ENCODE data around the gene CD3G. TPM values are rescaled to one million over a fixed set of nuclear protein-coding genes. Genes with fewer than 3 reads are reported as not detected.

The CD3G gene
- total and polyA plus RNA-seq, 2 of the 4 experiments (the other 2 are of a cell fraction) = not detected

DNA sequence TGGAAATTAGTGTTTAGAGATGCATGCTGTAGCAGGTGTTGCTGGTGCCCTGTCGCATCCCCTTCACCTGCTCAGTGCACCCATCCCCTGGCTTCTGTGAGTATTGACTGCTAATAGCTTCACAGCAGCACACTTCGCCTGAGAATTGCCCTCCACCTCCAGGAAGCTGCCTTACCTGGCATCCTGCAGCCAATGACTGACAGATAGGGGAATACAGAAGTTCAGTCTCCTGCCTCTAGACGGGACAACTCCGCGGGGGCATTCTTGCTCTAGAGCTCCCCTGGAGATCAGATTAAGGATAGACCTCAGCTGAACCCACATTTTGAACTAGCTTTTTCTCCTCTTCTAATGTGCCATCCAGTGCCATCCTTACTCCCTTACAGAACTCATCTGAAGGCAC lies 48.9 kb upstream of the CD3G start:
- H3K27me3 ChIP-seq (ENCODE audit: control insufficient read depth, insufficient read depth, low read length) = no peaks in the 10 kb centered on the region; the same call in 1 of the 2 replicates
- H2AK9ac ChIP-seq (replicated peaks; ENCODE audit: low read depth, low read length, poor library complexity) = no peak overlapping the region
- H3K4me3 ChIP-seq (ENCODE audit: insufficient read depth, low read depth, low read length) = no peak overlapping the region
- intact Hi-C loops (cut with micrococcal nuclease) = no loop called here
- H4K8ac ChIP-seq (ENCODE audit: low read depth in 2 of 2, low read length in 2 of 2) = no peak overlapping the region
- BruUV-seq (replicated peaks) = no TSS peak
- no peak overlapping the region for H3K23ac ChIP-seq (ENCODE audit: low read depth, low read length)
- no peak overlapping the region for H2AFZ ChIP-seq (replicated peaks; ENCODE audit: low read length, poor library complexity)
- H3K9me1 ChIP-seq (ENCODE audit: insufficient read depth, low read length) = no peaks in the 10 kb centered on the region
- no peaks in the 10 kb centered on the region for H4K20me1 ChIP-seq (ENCODE audit: insufficient read depth, low read length)
- H2BK15ac ChIP-seq (ENCODE audit: low read depth, low read length) = no peak overlapping the region
- in situ Hi-C loops (cut with MboI; ENCODE audit: low sequenced_read_pairs) = no loop called here
- H3K9me3 ChIP-seq (ENCODE audit: control insufficient read depth, insufficient read depth, low read length) = no peaks in the 10 kb centered on the region
- H3K36me3 ChIP-seq (ENCODE audit: control insufficient read depth, insufficient read depth, low read length) = no peaks in the 10 kb centered on the region
- no peak overlapping the region for H3K18ac ChIP-seq (ENCODE audit: low read depth, low read length)
- H2BK120ac ChIP-seq (ENCODE audit: low read depth, low read length) = no peak overlapping the region
- H3K27ac ChIP-seq (ENCODE audit: insufficient read depth, low read length) = no peak overlapping the region
- no peak overlapping the region for H3K14ac ChIP-seq (replicated peaks; ENCODE audit: low read depth, low read length)
- no peak overlapping the region for H3K9ac ChIP-seq (ENCODE audit: low read depth, low read length)
- no peak for TF ChIP-seq MAFK (IDR thresholded peaks at IDR 0.05; ENCODE audit: low read depth, low read length)
- TF ChIP-seq, protein P1, sequence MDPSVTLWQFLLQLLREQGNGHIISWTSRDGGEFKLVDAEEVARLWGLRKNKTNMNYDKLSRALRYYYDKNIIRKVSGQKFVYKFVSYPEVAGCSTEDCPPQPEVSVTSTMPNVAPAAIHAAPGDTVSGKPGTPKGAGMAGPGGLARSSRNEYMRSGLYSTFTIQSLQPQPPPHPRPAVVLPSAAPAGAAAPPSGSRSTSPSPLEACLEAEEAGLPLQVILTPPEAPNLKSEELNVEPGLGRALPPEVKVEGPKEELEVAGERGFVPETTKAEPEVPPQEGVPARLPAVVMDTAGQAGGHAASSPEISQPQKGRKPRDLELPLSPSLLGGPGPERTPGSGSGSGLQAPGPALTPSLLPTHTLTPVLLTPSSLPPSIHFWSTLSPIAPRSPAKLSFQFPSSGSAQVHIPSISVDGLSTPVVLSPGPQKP (IDR thresholded peaks at IDR 0.05; ENCODE audit: borderline replicate concordance, low read depth, low read length) = no peak
- no peak for TF ChIP-seq MXI1 (IDR thresholded peaks at IDR 0.05; ENCODE audit: borderline replicate concordance, low read depth, low read length)
- no peak for TF ChIP-seq MAZ (IDR thresholded peaks at IDR 0.05; ENCODE audit: borderline replicate concordance, low read depth, low read length)
- TF ChIP-seq POLR2A (IDR thresholded peaks at IDR 0.05; ENCODE audit: low read depth, low read length) = no peak
- TF ChIP-seq CHD1 (IDR thresholded peaks at IDR 0.05; ENCODE audit: low read depth, low read length) = no peak
- TF ChIP-seq CEBPB (IDR thresholded peaks at IDR 0.05; ENCODE audit: low read depth, low read length) = no peak
- TF ChIP-seq RCOR1 (IDR thresholded peaks at IDR 0.05; ENCODE audit: insufficient replicate concordance, low read length) = no peak
- no peak overlapping the region for H2BK5ac ChIP-seq (ENCODE audit: low read depth, low read length, poor library complexity, severe bottlenecking)
- H3K79me1 ChIP-seq (ENCODE audit: low read depth in 1 of 2, low read length in 2 of 2) = no peaks in the 10 kb centered on the region
- ATAC-seq (ENCODE audit: low read depth) = no peak
- no peak overlapping the region for H4K91ac ChIP-seq (ENCODE audit: insufficient read depth, low read depth, low read length)
- H3K4me1 ChIP-seq (ENCODE audit: control insufficient read depth, insufficient read depth, low read length) = no peaks in the 10 kb centered on the region
- H2AK5ac ChIP-seq (ENCODE audit: low read depth, low read length) = no peak overlapping the region
- dilution Hi-C loops (cut with HindIII; ENCODE audit: low sequenced_read_pairs, unreplicated experiment) = no loop called here
- no peak overlapping the region for H2BK20ac ChIP-seq (ENCODE audit: low read depth, low read length)
- no peak overlapping the region for H3K56ac ChIP-seq (ENCODE audit: extremely low read depth, insufficient read depth, low read length)
- no peak overlapping the region for H4K5ac ChIP-seq (ENCODE audit: low read depth, low read length)
- H3K4me2 ChIP-seq (ENCODE audit: low read depth, low read length) = no peak overlapping the region
- CTCF ChIA-PET = interaction anchor here (0.5 kb wide), 1 partner anchor 13 kb away, joined by 3 read pairs; no protein-coding TSS in a partner anchor
- WGBS, 2 experiments (ENCODE audit: extremely low coverage in 2 of 2, insufficient read length in 1 of 2) = 87% methylated on average over 3 of the region's 5 CpGs; no CpG with 5 or more reads in 1 of the 2 experiments
- POLR2A ChIA-PET (ENCODE audit: unreplicated experiment) = no interaction called here
- H3K4ac ChIP-seq (ENCODE audit: low read depth, low read length) = no peak overlapping the region
- DNase-seq = no peak

All from IMR-90 (cell line).